ENCODE measurements around the gene MACC1.

The MACC1 gene

GRCh38 chr7:20224025-20224424, 6.8 kb upstream of the MACC1 start:
- TF ChIP-seq, protein P1, sequence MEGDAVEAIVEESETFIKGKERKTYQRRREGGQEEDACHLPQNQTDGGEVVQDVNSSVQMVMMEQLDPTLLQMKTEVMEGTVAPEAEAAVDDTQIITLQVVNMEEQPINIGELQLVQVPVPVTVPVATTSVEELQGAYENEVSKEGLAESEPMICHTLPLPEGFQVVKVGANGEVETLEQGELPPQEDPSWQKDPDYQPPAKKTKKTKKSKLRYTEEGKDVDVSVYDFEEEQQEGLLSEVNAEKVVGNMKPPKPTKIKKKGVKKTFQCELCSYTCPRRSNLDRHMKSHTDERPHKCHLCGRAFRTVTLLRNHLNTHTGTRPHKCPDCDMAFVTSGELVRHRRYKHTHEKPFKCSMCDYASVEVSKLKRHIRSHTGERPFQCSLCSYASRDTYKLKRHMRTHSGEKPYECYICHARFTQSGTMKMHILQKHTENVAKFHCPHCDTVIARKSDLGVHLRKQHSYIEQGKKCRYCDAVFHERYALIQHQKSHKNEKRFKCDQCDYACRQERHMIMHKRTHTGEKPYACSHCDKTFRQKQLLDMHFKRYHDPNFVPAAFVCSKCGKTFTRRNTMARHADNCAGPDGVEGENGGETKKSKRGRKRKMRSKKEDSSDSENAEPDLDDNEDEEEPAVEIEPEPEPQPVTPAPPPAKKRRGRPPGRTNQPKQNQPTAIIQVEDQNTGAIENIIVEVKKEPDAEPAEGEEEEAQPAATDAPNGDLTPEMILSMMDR (IDR thresholded peaks at IDR 0.05; ENCODE audit: low read length) = no peak
- TF ChIP-seq EZH2 (optimal IDR thresholded peaks at IDR 0.05; ENCODE audit: low read depth, low read length) = no peak
- TF ChIP-seq EZH2phosphoT487 (IDR thresholded peaks at IDR 0.05; ENCODE audit: low read length) = no peak
- no peak overlapping the region for H3K9ac ChIP-seq (ENCODE audit: low read length)
- no peak for DNase-seq
- no peaks in the 10 kb centered on the region for H3K36me3 ChIP-seq (replicated peaks; ENCODE audit: insufficient read depth, low read length)
- H3F3A ChIP-seq (ENCODE audit: insufficient read depth, low read length) = peaks cover 22% of the 10 kb centered on the region
- H4K20me1 ChIP-seq (ENCODE audit: insufficient read depth, low read length) = no peaks in the 10 kb centered on the region
- H3K4me1 ChIP-seq (ENCODE audit: low read length) = peaks cover 44% of the 10 kb centered on the region
- no peaks in the 10 kb centered on the region for H3K9me2 ChIP-seq (replicated peaks; ENCODE audit: insufficient read depth, low read length)
- no peaks in the 10 kb centered on the region for H3K9me3 ChIP-seq (replicated peaks; ENCODE audit: insufficient read depth, low read length)
- no peaks in the 10 kb centered on the region for H3K79me2 ChIP-seq (ENCODE audit: low read length)
- H3K4me2 ChIP-seq (ENCODE audit: low read depth, low read length) = no peak overlapping the region; the same call in 1 of the 2 replicates
- H3K27ac ChIP-seq (ENCODE audit: low read length) = no peak overlapping the region
- no peak overlapping the region for H3K4me3 ChIP-seq (ENCODE audit: low read length)
- no peak overlapping the region for H2AFZ ChIP-seq (ENCODE audit: low read length)
- H3K27me3 ChIP-seq (replicated peaks; ENCODE audit: insufficient read depth, low read length) = no peaks in the 10 kb centered on the region

GRCh38 chr7:20223356-20223755, 6.2 kb upstream of the MACC1 start:
- H3K4me1 ChIP-seq (ENCODE audit: low read length) = peaks cover 51% of the 10 kb centered on the region
- H2AFZ ChIP-seq (ENCODE audit: low read length) = no peak overlapping the region
- H3K9ac ChIP-seq (ENCODE audit: low read length) = no peak overlapping the region
- H4K20me1 ChIP-seq (ENCODE audit: insufficient read depth, low read length) = no peaks in the 10 kb centered on the region
- peaks cover 26% of the 10 kb centered on the region for H3F3A ChIP-seq (ENCODE audit: insufficient read depth, low read length)
- H3K79me2 ChIP-seq (ENCODE audit: low read length) = no peaks in the 10 kb centered on the region; the same call in 1 of the 2 replicates
- no peaks in the 10 kb centered on the region for H3K9me2 ChIP-seq (replicated peaks; ENCODE audit: insufficient read depth, low read length)
- no peak for TF ChIP-seq EZH2phosphoT487 (IDR thresholded peaks at IDR 0.05; ENCODE audit: low read length)
- TF ChIP-seq EZH2 (optimal IDR thresholded peaks at IDR 0.05; ENCODE audit: low read depth, low read length) = no peak
- TF ChIP-seq, protein P1 (IDR thresholded peaks at IDR 0.05; ENCODE audit: low read length) = no peak
- no peak overlapping the region for H3K27ac ChIP-seq (ENCODE audit: low read length)
- H3K9me3 ChIP-seq (replicated peaks; ENCODE audit: insufficient read depth, low read length) = no peaks in the 10 kb centered on the region
- no peaks in the 10 kb centered on the region for H3K27me3 ChIP-seq (replicated peaks; ENCODE audit: insufficient read depth, low read length)
- H3K4me2 ChIP-seq (ENCODE audit: low read depth, low read length) = no peak overlapping the region
- DNase-seq = no peak
- no peaks in the 10 kb centered on the region for H3K36me3 ChIP-seq (replicated peaks; ENCODE audit: insufficient read depth, low read length)
- H3K4me3 ChIP-seq (ENCODE audit: low read length) = no peak overlapping the region

GRCh38 chr7:20222219-20222828, 5.1 kb upstream of the MACC1 start:
- TF ChIP-seq EZH2 (optimal IDR thresholded peaks at IDR 0.05; ENCODE audit: low read depth, low read length) = no peak
- no peak for TF ChIP-seq EZH2phosphoT487 (IDR thresholded peaks at IDR 0.05; ENCODE audit: low read length)
- TF ChIP-seq, protein P1 (IDR thresholded peaks at IDR 0.05; ENCODE audit: low read length) = no peak
- H3K4me1 ChIP-seq (ENCODE audit: low read length) = peaks cover 55% of the 10 kb centered on the region
- H2AFZ ChIP-seq (ENCODE audit: low read length) = no peak overlapping the region
- no peaks in the 10 kb centered on the region for H3K9me2 ChIP-seq (replicated peaks; ENCODE audit: insufficient read depth, low read length)
- H3K4me3 ChIP-seq (ENCODE audit: low read length) = no peak overlapping the region
- no peaks in the 10 kb centered on the region for H4K20me1 ChIP-seq (ENCODE audit: insufficient read depth, low read length)
- no peak for DNase-seq
- H3K9ac ChIP-seq (ENCODE audit: low read length) = no peak overlapping the region
- no peaks in the 10 kb centered on the region for H3K36me3 ChIP-seq (replicated peaks; ENCODE audit: insufficient read depth, low read length)
- peak overlapping the region; percentile 97; the same call in 1 of the 2 replicates for H3K27ac ChIP-seq (ENCODE audit: low read length)
- peaks cover 35% of the 10 kb centered on the region for H3F3A ChIP-seq (ENCODE audit: insufficient read depth, low read length)
- H3K27me3 ChIP-seq (replicated peaks; ENCODE audit: insufficient read depth, low read length) = no peaks in the 10 kb centered on the region
- no peaks in the 10 kb centered on the region; the same call in 1 of the 2 replicates for H3K79me2 ChIP-seq (ENCODE audit: low read length)
- no peak overlapping the region for H3K4me2 ChIP-seq (ENCODE audit: low read depth, low read length)
- no peaks in the 10 kb centered on the region for H3K9me3 ChIP-seq (replicated peaks; ENCODE audit: insufficient read depth, low read length)
